A549 (cell line): ENCODE measurements around the gene CLASP1. TPM values are rescaled to one million over a fixed set of nuclear protein-coding genes. Genes with fewer than 3 reads are reported as not detected.

ENCODE experiments used
- MYC ChIP-seq: IDR thresholded peaks from 2 replicates; pipeline ENCODE4 v1.6.1; 2012; ENCODE audit warnings: mild to moderate bottlenecking, inconsistent platforms, low read length, improper control_type of control experiment, borderline replicate concordance
- polyA plus RNA-seq, 4 experiments: library from polyadenylated mRNA; depleted of rRNA in 3 of 4; stranded (reverse); fragments of >200 nt; fragmentation: RNase III in 1 of 4; extraction: RNeasy Plus Mini Kit Qiagen cat#74134 plus additional on column Dnase treatment in 1 of 4; gene quantifications; 2 replicates in 3 of 4; 3 replicates in 1 of 4; pipeline ENCODE4 v1.2.3, GENCODE V29; 2011 to 2017
- small RNA-seq, 6 experiments: library from RNA; depleted of rRNA; stranded (forward); fragments of <200 nt; gene quantifications; one replicate each; pipeline ENCODE3, GENCODE V24; 2012

CLASP1 gene
- polyA plus RNA-seq, 2 of the 4 experiments (the other 2 are of a cell fraction): 11.7 to 15.8 TPM

GRCh38 chr2:121287956-121288355 lies 361.3 kb downstream of the CLASP1 start (continued):
- no peak for TF ChIP-seq MYC

Small RNA genes within 50 kb of the gene (small RNA-seq; reads per million reads assigned to genes)
- gene RF00019 (0 reads per million in 6 experiments), gene RNU4ATAC (84.2 to 831 (median 404) reads per million in 6 experiments)

Other genes starting within 250 kb of the CLASP1 start
- gene RNU4ATAC, start 118.6 kb downstream of the CLASP1 start, polyA plus RNA-seq (2011; rRNA removed): not detected in 2 replicates
- not detected in 3 replicates for gene RNU4ATAC, start 118.6 kb downstream of the CLASP1 start, polyA plus RNA-seq (2017; fragmentation: RNase III; extraction: RNeasy Plus Mini Kit Qiagen cat#74134 plus additional on column Dnase treatment)
- gene NIFK, start 87.4 kb upstream of the CLASP1 start, polyA plus RNA-seq (2011; rRNA removed): 55.3 and 82.9 TPM in 2 replicates
- 50.0 to 60.6 TPM (median 50.3 TPM) in 3 replicates for gene NIFK, start 87.4 kb upstream of the CLASP1 start, polyA plus RNA-seq (2017; fragmentation: RNase III; extraction: RNeasy Plus Mini Kit Qiagen cat#74134 plus additional on column Dnase treatment)
- 101 and 117 TPM in 2 replicates for gene TSN, start 106.2 kb upstream of the CLASP1 start, polyA plus RNA-seq (2011; rRNA removed)
- gene TSN, start 106.2 kb upstream of the CLASP1 start, polyA plus RNA-seq (2017; fragmentation: RNase III; extraction: RNeasy Plus Mini Kit Qiagen cat#74134 plus additional on column Dnase treatment): 55.9 to 59.0 TPM (median 56.8 TPM) in 3 replicates